ENCODE data around the gene NMT1.

The NMT1 gene

DNA sequence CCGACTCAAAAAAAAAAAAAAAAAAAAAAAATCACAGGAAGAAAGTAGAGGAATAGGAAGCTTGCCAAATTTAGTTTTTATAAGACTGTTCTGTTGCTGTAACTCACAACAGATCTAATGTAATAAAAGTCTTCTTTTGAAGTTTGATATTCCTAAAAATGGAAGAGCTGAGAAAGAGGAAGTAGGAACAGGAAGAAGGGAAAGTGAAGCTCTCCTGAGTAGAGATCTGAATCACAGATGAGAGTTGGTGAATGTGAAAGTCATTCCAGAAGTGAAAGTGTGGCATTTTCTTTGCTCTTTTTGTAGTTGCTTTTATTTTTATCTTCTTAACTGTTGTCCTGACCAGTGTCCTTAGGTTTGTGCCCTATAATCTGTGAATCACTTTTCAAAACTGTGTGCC lies 2.1 kb downstream of the NMT1 start:
- Histone ChIP-seq H3K4me1 (ENCODE audit: control insufficient read depth, insufficient read depth, low read length) (peaks cover 16% of the 10 kb centered on the region), H3K4me3 (ENCODE audit: low read length) (no peak overlapping the region), H3K9ac (ENCODE audit: low read depth, low read length) (no peak overlapping the region), H3K4me2 (ENCODE audit: low read length) (no peak overlapping the region), H3K27me3 (ENCODE audit: control insufficient read depth, insufficient read depth, low read length) (no peaks in the 10 kb centered on the region), H3K36me3 (ENCODE audit: insufficient read depth, low read length) (peaks cover 11% of the 10 kb centered on the region), H3K9me3 (replicated peaks; ENCODE audit: low read length) (no peaks in the 10 kb centered on the region)

DNA sequence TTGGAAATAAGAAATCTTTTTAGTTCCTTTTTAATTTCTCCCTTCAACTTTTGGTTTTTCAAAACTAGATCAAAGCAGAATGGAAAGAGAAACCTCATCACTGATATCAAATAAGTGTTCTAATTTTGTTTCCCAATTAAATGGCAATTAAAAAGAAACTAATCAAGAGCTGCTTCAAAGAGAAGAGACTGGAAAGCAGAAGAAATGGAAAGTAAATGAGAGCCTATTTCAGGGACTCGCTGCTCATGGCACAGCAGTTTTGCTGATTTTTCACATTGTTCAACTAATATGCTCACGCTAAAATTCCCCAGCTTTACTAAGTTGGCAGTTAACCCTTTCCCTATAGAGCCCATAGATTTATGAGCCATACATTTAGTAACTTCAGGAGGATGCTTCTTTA lies 6.5 kb downstream of the NMT1 start:
- H3K4me1 ChIP-seq (ENCODE audit: control insufficient read depth, insufficient read depth, low read length): peaks cover 18% of the 10 kb centered on the region
- no peak overlapping the region for H3K9ac ChIP-seq (ENCODE audit: low read depth, low read length)
- no peaks in the 10 kb centered on the region for H3K27me3 ChIP-seq (ENCODE audit: control insufficient read depth, insufficient read depth, low read length)
- H3K4me2 ChIP-seq (ENCODE audit: low read length): no peak overlapping the region
- H3K36me3 ChIP-seq (ENCODE audit: insufficient read depth, low read length): peaks cover 25% of the 10 kb centered on the region
- H3K9me3 ChIP-seq (replicated peaks; ENCODE audit: low read length): no peaks in the 10 kb centered on the region
- no peak overlapping the region for H3K4me3 ChIP-seq (ENCODE audit: low read length)

DNA sequence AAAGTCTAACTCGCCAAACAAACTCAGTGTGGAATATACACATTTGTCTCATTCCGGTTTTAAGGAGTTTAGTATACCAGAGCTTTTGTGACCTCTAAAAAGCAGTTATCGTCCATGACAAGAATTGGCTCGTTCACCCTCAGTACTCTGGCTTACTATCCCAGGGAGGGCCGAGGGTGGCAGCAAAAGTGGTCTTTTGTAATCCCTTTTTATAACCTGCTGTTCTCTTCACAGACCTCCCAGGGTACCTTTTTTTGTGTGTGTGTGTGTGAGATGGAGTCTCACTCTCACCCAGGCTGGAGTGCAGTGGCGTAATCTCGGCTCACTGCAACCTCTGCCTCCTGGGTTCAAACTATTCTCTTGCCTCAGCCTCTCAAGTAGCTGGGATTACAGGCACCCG lies 8.9 kb downstream of the NMT1 start:
- no peaks in the 10 kb centered on the region for H3K9me3 ChIP-seq (replicated peaks; ENCODE audit: low read length)
- no peak overlapping the region for H3K4me3 ChIP-seq (ENCODE audit: low read length)
- H3K4me2 ChIP-seq (ENCODE audit: low read length): no peak overlapping the region
- H3K27me3 ChIP-seq (ENCODE audit: control insufficient read depth, insufficient read depth, low read length): no peaks in the 10 kb centered on the region
- H3K4me1 ChIP-seq (ENCODE audit: control insufficient read depth, insufficient read depth, low read length): peaks cover 13% of the 10 kb centered on the region
- peaks cover 34% of the 10 kb centered on the region for H3K36me3 ChIP-seq (ENCODE audit: insufficient read depth, low read length)
- H3K9ac ChIP-seq (ENCODE audit: low read depth, low read length): no peak overlapping the region

DNA sequence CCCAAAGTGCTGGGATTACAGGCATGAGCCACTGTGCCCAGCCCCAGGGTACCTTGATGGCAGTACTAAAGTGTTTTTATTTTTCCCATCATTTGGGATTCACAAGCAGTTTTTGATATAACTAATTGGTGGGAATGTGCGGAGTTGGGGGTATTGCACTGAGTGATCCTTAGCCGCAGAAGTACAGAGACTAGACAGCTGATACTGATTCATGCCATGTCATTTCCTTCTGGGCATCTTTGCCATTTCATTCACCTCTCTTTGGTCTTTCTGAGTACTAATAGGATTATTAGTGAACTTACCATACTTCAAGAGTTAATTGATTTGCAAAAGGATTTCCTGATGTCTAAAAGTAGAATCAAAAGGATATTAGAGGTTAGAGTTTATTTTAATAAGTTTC lies 9.7 kb downstream of the NMT1 start:
- Histone ChIP-seq H3K9me3 (replicated peaks; ENCODE audit: low read length) (no peaks in the 10 kb centered on the region), H3K27me3 (ENCODE audit: control insufficient read depth, insufficient read depth, low read length) (no peaks in the 10 kb centered on the region), H3K36me3 (ENCODE audit: insufficient read depth, low read length) (peaks cover 33% of the 10 kb centered on the region), H3K4me3 (ENCODE audit: low read length) (no peak overlapping the region), H3K4me2 (ENCODE audit: low read length) (peak overlapping the region; percentile 49), H3K9ac (ENCODE audit: low read depth, low read length) (peak overlapping the region; percentile 67), H3K4me1 (ENCODE audit: control insufficient read depth, insufficient read depth, low read length) (peaks cover 13% of the 10 kb centered on the region)

DNA sequence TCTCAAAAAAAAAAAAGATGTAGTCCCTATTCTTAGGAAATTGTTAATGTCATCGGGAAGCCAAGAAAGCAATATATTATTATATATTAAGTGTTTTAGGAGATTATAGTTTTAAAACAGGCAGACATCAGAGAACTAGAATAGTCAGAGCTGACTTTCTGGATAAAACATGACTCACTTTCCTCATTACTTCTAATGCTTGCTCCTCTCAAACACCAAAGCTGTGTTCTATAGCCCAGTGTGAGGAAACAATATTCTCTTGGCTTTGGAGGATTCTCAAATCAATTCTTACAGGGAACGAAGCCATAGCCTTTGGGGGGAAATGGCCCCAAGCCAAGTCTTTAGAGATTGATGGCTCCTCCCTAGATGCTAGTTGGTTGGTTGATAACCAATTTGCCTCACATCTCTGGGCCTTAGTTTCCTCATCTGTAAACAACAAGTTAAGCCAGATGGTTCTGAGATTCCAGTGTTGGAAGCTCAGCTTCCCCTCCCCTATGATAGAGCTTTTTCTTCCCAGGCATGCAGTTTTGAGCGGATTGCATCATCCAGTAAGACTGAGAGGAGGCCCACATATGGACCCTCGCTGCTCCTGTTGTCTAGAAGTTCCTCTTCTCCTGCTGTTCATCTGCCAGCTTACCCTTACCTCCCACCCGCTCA lies 12.4 kb downstream of the NMT1 start:
- Histone ChIP-seq H3K4me2 (ENCODE audit: low read length) (no peak overlapping the region), H3K36me3 (ENCODE audit: insufficient read depth, low read length) (peaks cover 29% of the 10 kb centered on the region), H3K4me3 (ENCODE audit: low read length) (no peak overlapping the region), H3K27me3 (ENCODE audit: control insufficient read depth, insufficient read depth, low read length) (no peaks in the 10 kb centered on the region), H3K9me3 (replicated peaks; ENCODE audit: low read length) (no peaks in the 10 kb centered on the region), H3K4me1 (ENCODE audit: control insufficient read depth, insufficient read depth, low read length) (peaks cover 24% of the 10 kb centered on the region), H3K9ac (ENCODE audit: low read depth, low read length) (no peak overlapping the region)

DNA sequence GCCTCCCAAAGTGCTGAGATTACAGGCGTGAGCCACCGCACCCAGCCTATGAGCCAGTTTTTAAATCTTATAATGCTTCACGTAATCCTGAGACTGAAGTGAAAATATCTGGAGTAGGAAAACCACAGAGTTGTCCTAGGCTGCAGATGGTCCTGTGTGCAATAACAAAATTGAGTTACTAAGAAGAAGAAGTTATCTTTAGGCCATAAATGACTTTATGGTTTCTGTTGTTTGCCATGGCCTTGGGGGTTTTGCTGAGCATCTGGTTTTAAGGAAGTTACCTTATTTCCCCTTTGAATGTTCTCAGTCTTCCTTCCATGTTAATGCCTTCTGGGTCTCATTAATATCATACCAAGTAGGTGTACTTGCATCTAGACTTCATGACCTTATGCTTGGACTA lies 16.5 kb downstream of the NMT1 start:
- peaks cover 40% of the 10 kb centered on the region for H3K36me3 ChIP-seq (ENCODE audit: insufficient read depth, low read length)
- H3K27me3 ChIP-seq (ENCODE audit: control insufficient read depth, insufficient read depth, low read length): no peaks in the 10 kb centered on the region
- no peaks in the 10 kb centered on the region for H3K9me3 ChIP-seq (replicated peaks; ENCODE audit: low read length)
- no peak overlapping the region for H3K4me3 ChIP-seq (ENCODE audit: low read length)
- H3K9ac ChIP-seq (ENCODE audit: low read depth, low read length): no peak overlapping the region
- no peak overlapping the region for H3K4me2 ChIP-seq (ENCODE audit: low read length)
- peaks cover 11% of the 10 kb centered on the region for H3K4me1 ChIP-seq (ENCODE audit: control insufficient read depth, insufficient read depth, low read length)

DNA sequence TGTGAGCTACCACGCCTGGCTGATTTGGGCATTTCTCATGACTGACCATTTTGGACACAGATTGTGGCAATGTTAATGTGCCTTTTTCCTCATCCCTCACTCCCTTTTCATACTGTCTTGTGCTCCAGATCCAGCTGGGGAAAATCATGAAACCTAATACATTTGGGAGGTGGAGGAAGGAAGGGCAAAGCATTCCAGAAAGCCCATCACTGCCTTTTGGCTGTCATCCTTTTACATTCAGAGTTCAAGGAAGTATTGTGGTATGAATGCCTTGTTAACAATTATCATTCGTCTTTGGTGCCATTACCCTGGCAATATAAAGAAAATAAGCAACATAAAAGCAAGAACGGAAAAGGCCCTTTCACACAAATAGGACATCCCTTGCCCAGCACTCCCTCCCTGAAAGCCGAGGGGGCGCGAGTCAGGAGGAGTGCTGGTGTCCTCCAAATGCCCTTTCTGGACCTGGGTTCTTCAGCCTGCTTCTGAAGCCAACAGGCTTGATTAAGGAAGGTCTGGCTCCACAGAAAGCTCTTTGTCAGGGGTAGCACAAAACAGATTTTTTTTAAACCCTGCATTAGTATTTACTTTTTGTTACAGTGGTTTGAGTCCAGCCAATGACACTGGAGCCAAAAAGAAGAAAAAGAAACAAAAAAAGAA lies 20.1 kb downstream of the NMT1 start:
- Histone ChIP-seq H3K4me1 (ENCODE audit: control insufficient read depth, insufficient read depth, low read length) (peaks cover 7% of the 10 kb centered on the region), H3K4me2 (ENCODE audit: low read length) (no peak overlapping the region), H3K9ac (ENCODE audit: low read depth, low read length) (no peak overlapping the region), H3K9me3 (replicated peaks; ENCODE audit: low read length) (no peaks in the 10 kb centered on the region), H3K4me3 (ENCODE audit: low read length) (no peak overlapping the region), H3K36me3 (ENCODE audit: insufficient read depth, low read length) (peaks cover 42% of the 10 kb centered on the region), H3K27me3 (ENCODE audit: control insufficient read depth, insufficient read depth, low read length) (no peaks in the 10 kb centered on the region)

DNA sequence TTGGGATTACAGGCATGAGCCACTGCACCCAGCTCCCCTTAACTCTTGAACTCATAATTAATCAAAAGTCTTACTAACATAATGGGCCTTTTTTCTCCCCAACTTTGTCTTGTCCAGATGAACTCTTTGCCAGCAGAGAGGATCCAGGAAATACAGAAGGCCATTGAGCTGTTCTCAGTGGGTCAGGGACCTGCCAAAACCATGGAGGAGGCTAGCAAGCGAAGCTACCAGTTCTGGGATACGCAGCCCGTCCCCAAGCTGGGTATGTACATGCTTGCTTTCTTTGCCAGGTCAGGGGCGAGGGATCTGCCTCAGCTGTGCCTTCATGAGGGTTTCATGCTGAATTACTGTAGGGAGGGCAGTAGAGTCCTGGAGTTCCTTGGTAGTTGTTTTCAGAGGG lies 25.3 kb downstream of the NMT1 start:
- Histone ChIP-seq H3K9me3 (replicated peaks; ENCODE audit: low read length) (no peaks in the 10 kb centered on the region), H3K4me2 (ENCODE audit: low read length) (no peak overlapping the region), H3K4me3 (ENCODE audit: low read length) (no peak overlapping the region), H3K27me3 (ENCODE audit: control insufficient read depth, insufficient read depth, low read length) (no peaks in the 10 kb centered on the region), H3K36me3 (ENCODE audit: insufficient read depth, low read length) (peaks cover 66% of the 10 kb centered on the region), H3K9ac (ENCODE audit: low read depth, low read length) (no peak overlapping the region), H3K4me1 (ENCODE audit: control insufficient read depth, insufficient read depth, low read length) (peaks cover 32% of the 10 kb centered on the region)

DNA sequence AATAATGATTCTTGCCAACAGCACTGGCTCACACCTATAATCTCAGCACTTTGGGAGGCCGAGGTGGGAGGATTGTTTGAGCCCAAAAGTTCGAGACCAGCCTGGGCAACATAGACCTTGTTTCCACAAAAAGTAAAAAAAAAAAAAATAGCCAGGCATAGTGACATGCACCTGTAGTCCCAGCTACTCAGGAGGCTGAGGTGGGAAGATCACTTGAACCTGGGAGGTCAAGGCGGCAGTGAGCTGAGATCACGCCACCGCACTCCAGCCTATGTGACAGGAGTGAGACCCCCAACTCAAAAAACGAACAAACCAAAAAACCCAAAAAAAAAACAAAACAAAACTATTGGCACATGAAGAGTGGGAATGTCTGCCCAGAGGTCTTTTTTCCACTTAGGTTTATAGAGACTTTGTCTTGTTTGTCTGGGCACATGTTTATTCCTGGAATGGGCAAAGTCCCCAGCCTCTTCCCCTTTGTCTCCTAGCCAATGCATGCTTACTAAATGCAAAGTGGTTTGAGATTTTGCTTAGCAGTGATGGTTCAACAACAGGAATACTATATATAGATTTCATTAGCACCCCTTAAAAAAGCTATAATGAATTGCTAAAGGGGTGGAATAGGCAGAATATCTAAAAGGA lies 25.9 kb downstream of the NMT1 start:
- no peaks in the 10 kb centered on the region for H3K27me3 ChIP-seq (ENCODE audit: control insufficient read depth, insufficient read depth, low read length)
- H3K9me3 ChIP-seq (replicated peaks; ENCODE audit: low read length): no peaks in the 10 kb centered on the region
- H3K4me2 ChIP-seq (ENCODE audit: low read length): no peak overlapping the region
- no peak overlapping the region for H3K4me3 ChIP-seq (ENCODE audit: low read length)
- peaks cover 35% of the 10 kb centered on the region for H3K4me1 ChIP-seq (ENCODE audit: control insufficient read depth, insufficient read depth, low read length)
- peaks cover 66% of the 10 kb centered on the region for H3K36me3 ChIP-seq (ENCODE audit: insufficient read depth, low read length)
- no peak overlapping the region for H3K9ac ChIP-seq (ENCODE audit: low read depth, low read length)

DNA sequence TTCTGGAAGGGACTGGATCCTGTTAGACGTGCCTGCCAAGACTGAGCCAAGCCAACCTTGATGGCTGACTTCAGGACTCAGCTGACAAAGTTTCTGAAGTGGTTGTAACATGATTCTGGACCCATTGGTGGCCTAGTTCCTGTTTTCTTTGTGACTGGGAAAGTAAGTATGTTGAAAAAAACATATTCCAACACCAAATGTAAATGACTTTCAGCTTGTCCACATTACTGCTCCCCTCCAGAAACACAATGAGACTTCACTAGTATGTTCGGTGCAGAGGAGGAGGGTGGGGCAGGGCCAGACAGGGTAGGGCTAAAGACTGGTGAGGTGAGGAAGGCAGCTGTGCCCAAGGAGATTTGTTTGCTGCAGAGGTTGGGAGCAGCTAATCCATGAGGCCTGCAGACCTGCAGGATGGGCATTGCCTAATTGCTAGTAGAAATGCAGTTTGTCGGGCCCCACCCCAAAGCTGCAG lies 26.4 kb downstream of the NMT1 start:
- Histone ChIP-seq H3K4me1 (ENCODE audit: control insufficient read depth, insufficient read depth, low read length) (peaks cover 41% of the 10 kb centered on the region), H3K4me3 (ENCODE audit: low read length) (peak overlapping the region; percentile 22)

DNA sequence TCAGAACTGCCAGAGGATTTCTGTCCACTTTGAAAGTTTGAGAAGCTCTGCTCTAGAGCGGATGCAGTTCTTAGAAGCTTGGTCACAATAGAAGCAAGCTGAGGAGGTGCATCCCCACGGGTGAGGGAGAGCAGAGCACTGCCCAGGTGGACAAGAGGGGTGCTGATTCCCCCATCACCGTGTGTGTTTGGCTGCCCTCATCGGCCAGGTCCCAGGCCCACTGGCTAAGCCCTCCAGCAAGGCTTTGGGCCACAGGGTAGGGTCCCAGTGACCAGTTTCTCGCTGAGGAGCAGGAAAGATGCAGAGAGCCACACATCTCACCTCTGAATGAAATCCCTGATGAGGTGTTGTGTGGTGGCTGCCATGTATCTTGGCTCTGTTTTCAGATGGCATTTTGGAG lies 26.9 kb downstream of the NMT1 start:
- Histone ChIP-seq H3K4me3 (ENCODE audit: low read length) (peak overlapping the region; percentile 22), H3K27me3 (ENCODE audit: control insufficient read depth, insufficient read depth, low read length) (no peaks in the 10 kb centered on the region), H3K9me3 (replicated peaks; ENCODE audit: low read length) (no peaks in the 10 kb centered on the region), H3K4me1 (ENCODE audit: control insufficient read depth, insufficient read depth, low read length) (peaks cover 43% of the 10 kb centered on the region), H3K4me2 (ENCODE audit: low read length) (peak overlapping the region; percentile 50), H3K9ac (ENCODE audit: low read depth, low read length) (peak overlapping the region; percentile 38), H3K36me3 (ENCODE audit: insufficient read depth, low read length) (peaks cover 62% of the 10 kb centered on the region)

More for the DNA sequence above, 26.4 kb downstream of the NMT1 start:
- peaks cover 63% of the 10 kb centered on the region for H3K36me3 ChIP-seq (ENCODE audit: insufficient read depth, low read length)
- H3K9me3 ChIP-seq (replicated peaks; ENCODE audit: low read length): no peaks in the 10 kb centered on the region
- no peaks in the 10 kb centered on the region for H3K27me3 ChIP-seq (ENCODE audit: control insufficient read depth, insufficient read depth, low read length)
- peak overlapping the region; percentile 38 for H3K9ac ChIP-seq (ENCODE audit: low read depth, low read length)
- H3K4me2 ChIP-seq (ENCODE audit: low read length): peak overlapping the region; percentile 50
